NOMO-1 treated with dmso at 0.1 percent for 144 hours (cell line): ENCODE results near the gene HES7.
"Not testable (repeated sequence)": the region's sequence is repeated elsewhere in the genome, so short reads cannot be mapped to it uniquely, and the experiment has no call there.

Experiments used
- DNase-seq: peaks from one replicate; lab custom pipeline; 2025; ENCODE audit not compliant: unreplicated experiment; lab: John Stamatoyannopoulos, UW

HES7 gene

GRCh38 chr17:8124350-8125153 is 646 bp upstream of the HES7 start:
- DNase-seq: no peak

- DNase-seq: no peak
Observed at GRCh38 chr17:8122924-8123694, 797 bp downstream of the HES7 start.

GRCh38 chr17:8122422-8122923 is 1.4 kb downstream of the HES7 start:
- DNase-seq: no peak

- DNase-seq: peak; percentile 41
Observed at GRCh38 chr17:8121681-8122421, 2.1 kb downstream of the HES7 start.

- no peak for DNase-seq
Observed at GRCh38 chr17:8121407-8121680, 2.6 kb downstream of the HES7 start.

GRCh38 chr17:8120520-8121406 is 3.1 kb downstream of the HES7 start:
- DNase-seq: peak; percentile 48

- DNase-seq: peak; percentile 81
Observed at GRCh38 chr17:8119581-8120519, 4.1 kb downstream of the HES7 start.

- DNase-seq: peak; percentile 80
Observed at GRCh38 chr17:8118769-8119580, 4.9 kb downstream of the HES7 start.

GRCh38 chr17:8117980-8118768 is 5.7 kb downstream of the HES7 start, which contains the start of gene ALOXE3:
ALOXE3 (minus strand) TSS chr17:8118514; CDS start chr17:8117990, 524 bp downstream.
- DNase-seq: no peak

GRCh38 chr17:8117367-8117979 is 6.4 kb downstream of the HES7 start:
- DNase-seq: peak; percentile 26

GRCh38 chr17:8116776-8117175 is 7.1 kb downstream of the HES7 start:
- no peak for DNase-seq

GRCh38 chr17:8110907-8111306 is 13.0 kb downstream of the HES7 start:
- DNase-seq: no peak

GRCh38 chr17:8110456-8110804 is 13.5 kb downstream of the HES7 start:
- no peak for DNase-seq

GRCh38 chr17:8109661-8110455 is 14.0 kb downstream of the HES7 start:
- DNase-seq: no peak

- DNase-seq: no peak
Observed at GRCh38 chr17:8108972-8109660, 14.8 kb downstream of the HES7 start.

GRCh38 chr17:8106980-8107379 is 16.9 kb downstream of the HES7 start:
- not testable (repeated sequence) for DNase-seq
